MM.1S (cell line): ENCODE measurements around the gene CA5A.

Source experiments
- DNase-seq: peaks from one replicate; pipeline ENCODE4 v3.0.0-alpha.2; 2015
- H2AFZ ChIP-seq: fragments of 300-600 bp; sonication (generic); 2 replicates; pipeline ENCODE4 v1.6.0; 2016; ENCODE audit warnings: antibody characterized with exemption, low read length
- H3F3A ChIP-seq: fragments of 300-600 bp; sonication (generic); 2 replicates; pipeline ENCODE4 v1.6.1; 2016; ENCODE audit warnings: mild to moderate bottlenecking, antibody characterized with exemption, low read length, moderate library complexity, mixed read lengths; ENCODE audit not compliant: insufficient read depth
- H3K27ac ChIP-seq: fragments of 300-600 bp; sonication (generic); 2 replicates; pipeline ENCODE4 v1.5.1; 2016; ENCODE audit warnings: mild to moderate bottlenecking, low read length
- H3K27me3 ChIP-seq: fragments of 300-600 bp; sonication (generic); replicated peaks from 2 replicates; pipeline ENCODE4 v1.6.0; 2016; ENCODE audit warnings: low read length; ENCODE audit not compliant: insufficient read depth
- H3K36me3 ChIP-seq: fragments of 300-600 bp; sonication (generic); replicated peaks from 2 replicates; pipeline ENCODE4 v1.6.1; 2016; ENCODE audit warnings: mild to moderate bottlenecking, low read length, mixed read lengths; ENCODE audit not compliant: insufficient read depth
- H3K4me1 ChIP-seq: fragments of 300-600 bp; sonication (generic); 2 replicates; pipeline ENCODE4 v1.6.1; 2016; ENCODE audit warnings: low read length, mixed read lengths
- H3K4me2 ChIP-seq: fragments of 300-600 bp; sonication (generic); 2 replicates; pipeline ENCODE4 v1.6.0; 2016; ENCODE audit warnings: low read depth, low read length
- H3K4me3 ChIP-seq: fragments of 300-600 bp; sonication (generic); 2 replicates; pipeline ENCODE4 v1.5.1; 2016; ENCODE audit warnings: low read length, mixed read lengths
- H3K79me2 ChIP-seq: fragments of 300-600 bp; sonication (generic); 2 replicates; pipeline ENCODE4 v1.6.1; 2016; ENCODE audit warnings: mixed run types, low read length, mixed read lengths
- H3K9ac ChIP-seq: fragments of 300-600 bp; sonication (generic); 2 replicates; pipeline ENCODE4 v1.6.1; 2016; ENCODE audit warnings: low read length, mixed read lengths
- H3K9me2 ChIP-seq: fragments of 300-600 bp; sonication (generic); replicated peaks from 2 replicates; pipeline ENCODE4 v1.6.1; 2016; ENCODE audit warnings: mild to moderate bottlenecking, low read length, mixed read lengths; ENCODE audit not compliant: insufficient read depth
- H3K9me3 ChIP-seq: fragments of 300-600 bp; sonication (generic); replicated peaks from 2 replicates; pipeline ENCODE4 v1.6.1; 2016; ENCODE audit warnings: mild to moderate bottlenecking, low read length, mixed read lengths; ENCODE audit not compliant: insufficient read depth
- H4K20me1 ChIP-seq: fragments of 300-600 bp; sonication (generic); 2 replicates; pipeline ENCODE4 v1.6.1; 2016; ENCODE audit warnings: mild to moderate bottlenecking, low read length, moderate library complexity, mixed read lengths; ENCODE audit not compliant: insufficient read depth
- CTCF ChIP-seq: fragments of 300-600 bp; sonication (generic); IDR thresholded peaks from 2 replicates; pipeline ENCODE4 v1.5.1; 2016; ENCODE audit warnings: antibody characterized with exemption, low read length, mixed read lengths
- EZH2 ChIP-seq: fragments of 300-600 bp; sonication (generic); optimal IDR thresholded peaks from 2 replicates; pipeline ENCODE3; 2017; ENCODE audit warnings: low read depth, mild to moderate bottlenecking, antibody characterized with exemption, low read length, mixed read lengths
- EZH2phosphoT487 ChIP-seq: fragments of 300-600 bp; sonication (generic); IDR thresholded peaks from 2 replicates; pipeline ENCODE4 v1.6.1; 2018; ENCODE audit warnings: antibody characterized with exemption, low read length

Gene CA5A

GRCh38 chr16:87844120-87844733 is 92.1 kb downstream of the CA5A start:
- H3K79me2 ChIP-seq = peaks cover 80% of the 10 kb centered on the region
- H3K36me3 ChIP-seq = no peaks in the 10 kb centered on the region
- H3K9ac ChIP-seq = no peak overlapping the region
- no peaks in the 10 kb centered on the region for H3F3A ChIP-seq
- no peak overlapping the region for H3K27ac ChIP-seq
- DNase-seq = no peak
- no peak overlapping the region for H2AFZ ChIP-seq
- no peak overlapping the region for H3K4me2 ChIP-seq
- H3K4me3 ChIP-seq = no peak overlapping the region
- H3K9me2 ChIP-seq = no peaks in the 10 kb centered on the region
- H3K4me1 ChIP-seq = no peaks in the 10 kb centered on the region
- no peaks in the 10 kb centered on the region for H3K9me3 ChIP-seq
- no peaks in the 10 kb centered on the region for H4K20me1 ChIP-seq
- no peaks in the 10 kb centered on the region for H3K27me3 ChIP-seq
- TF ChIP-seq EZH2 (no peak), EZH2phosphoT487 (no peak), CTCF (no peak)

DNA sequence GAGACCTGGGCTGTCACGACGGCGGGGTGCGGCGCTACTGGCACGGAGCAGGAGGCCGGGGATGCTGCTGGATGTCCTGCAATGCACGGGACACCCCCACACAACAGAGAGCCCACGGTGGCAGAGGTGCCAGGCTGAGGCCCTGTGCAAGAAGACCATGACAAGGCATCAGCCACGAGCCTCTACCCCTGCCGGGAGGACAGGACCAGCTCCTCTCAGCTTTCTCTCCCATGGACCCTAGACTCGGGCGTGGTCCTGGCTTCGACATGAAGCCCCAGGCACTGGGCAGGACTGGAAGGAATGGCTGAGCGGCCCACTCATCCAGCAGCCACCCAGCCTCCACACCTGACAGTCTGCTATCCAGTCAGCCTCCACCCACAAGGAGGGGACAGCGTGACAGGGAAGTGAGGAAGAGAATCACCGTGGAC is 92.6 kb downstream of the CA5A start:
- H3F3A ChIP-seq = no peaks in the 10 kb centered on the region
- no peak overlapping the region for H3K9ac ChIP-seq
- no peaks in the 10 kb centered on the region for H4K20me1 ChIP-seq
- H3K36me3 ChIP-seq = no peaks in the 10 kb centered on the region
- TF ChIP-seq EZH2phosphoT487 (no peak), CTCF (no peak), EZH2 (no peak)
- no peaks in the 10 kb centered on the region for H3K4me1 ChIP-seq
- no peaks in the 10 kb centered on the region for H3K9me2 ChIP-seq
- no peak overlapping the region for H3K4me2 ChIP-seq
- no peaks in the 10 kb centered on the region for H3K27me3 ChIP-seq
- H3K27ac ChIP-seq = no peak overlapping the region
- H3K9me3 ChIP-seq = no peaks in the 10 kb centered on the region
- no peak overlapping the region for H3K4me3 ChIP-seq
- DNase-seq = no peak
- peaks cover 75% of the 10 kb centered on the region for H3K79me2 ChIP-seq
- H2AFZ ChIP-seq = no peak overlapping the region

DNA sequence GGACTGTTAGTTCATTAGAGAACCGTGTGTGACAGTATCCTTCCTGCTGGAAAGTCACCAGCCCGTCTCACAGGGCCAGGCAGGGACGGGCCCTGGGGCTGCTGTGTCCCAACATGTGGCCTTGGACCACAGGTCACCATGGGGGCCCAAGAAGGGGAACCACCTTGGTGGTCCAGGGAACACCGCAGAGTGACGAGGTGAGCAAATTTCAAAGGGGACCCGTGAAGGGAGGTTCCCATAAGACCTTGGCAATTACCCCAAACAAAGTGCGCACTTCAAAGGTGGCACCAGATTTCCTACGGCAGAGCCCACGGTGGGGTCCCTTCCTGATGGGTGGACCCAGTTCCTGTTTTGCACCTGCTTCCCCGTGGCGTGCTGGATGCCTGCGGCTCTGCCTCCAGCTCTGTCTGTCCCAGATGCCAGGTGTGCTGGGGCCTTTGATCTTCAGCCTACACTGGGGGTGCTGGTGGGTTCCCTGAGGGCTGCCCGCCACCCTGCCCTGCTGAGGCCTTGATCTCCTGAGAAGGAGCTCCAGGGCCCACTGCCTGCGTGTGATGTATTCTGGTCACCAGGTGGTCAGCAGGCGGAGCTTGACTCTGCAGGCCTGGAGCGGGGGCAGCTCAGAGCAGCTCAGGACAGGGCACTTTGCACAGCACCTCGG is 94.0 kb downstream of the CA5A start:
- no peaks in the 10 kb centered on the region for H3K4me1 ChIP-seq
- H3K27ac ChIP-seq = no peak overlapping the region
- H3K79me2 ChIP-seq = peaks cover 61% of the 10 kb centered on the region
- no peaks in the 10 kb centered on the region for H3F3A ChIP-seq
- TF ChIP-seq CTCF = no peak
- TF ChIP-seq EZH2phosphoT487 = no peak
- TF ChIP-seq EZH2 = no peak
- H3K9me2 ChIP-seq = no peaks in the 10 kb centered on the region
- no peaks in the 10 kb centered on the region for H3K27me3 ChIP-seq
- no peak overlapping the region for H3K4me3 ChIP-seq
- H3K9ac ChIP-seq = no peak overlapping the region
- DNase-seq = no peak
- H4K20me1 ChIP-seq = no peaks in the 10 kb centered on the region
- no peak overlapping the region for H3K4me2 ChIP-seq
- no peaks in the 10 kb centered on the region for H3K9me3 ChIP-seq
- H3K36me3 ChIP-seq = no peaks in the 10 kb centered on the region
- no peak overlapping the region for H2AFZ ChIP-seq
